ENCODE results near the gene DGKI.
A peak's percentile ranks its signal among the peaks of the same experiment; 100 is the strongest.

- TF ChIP-seq, protein P1, sequence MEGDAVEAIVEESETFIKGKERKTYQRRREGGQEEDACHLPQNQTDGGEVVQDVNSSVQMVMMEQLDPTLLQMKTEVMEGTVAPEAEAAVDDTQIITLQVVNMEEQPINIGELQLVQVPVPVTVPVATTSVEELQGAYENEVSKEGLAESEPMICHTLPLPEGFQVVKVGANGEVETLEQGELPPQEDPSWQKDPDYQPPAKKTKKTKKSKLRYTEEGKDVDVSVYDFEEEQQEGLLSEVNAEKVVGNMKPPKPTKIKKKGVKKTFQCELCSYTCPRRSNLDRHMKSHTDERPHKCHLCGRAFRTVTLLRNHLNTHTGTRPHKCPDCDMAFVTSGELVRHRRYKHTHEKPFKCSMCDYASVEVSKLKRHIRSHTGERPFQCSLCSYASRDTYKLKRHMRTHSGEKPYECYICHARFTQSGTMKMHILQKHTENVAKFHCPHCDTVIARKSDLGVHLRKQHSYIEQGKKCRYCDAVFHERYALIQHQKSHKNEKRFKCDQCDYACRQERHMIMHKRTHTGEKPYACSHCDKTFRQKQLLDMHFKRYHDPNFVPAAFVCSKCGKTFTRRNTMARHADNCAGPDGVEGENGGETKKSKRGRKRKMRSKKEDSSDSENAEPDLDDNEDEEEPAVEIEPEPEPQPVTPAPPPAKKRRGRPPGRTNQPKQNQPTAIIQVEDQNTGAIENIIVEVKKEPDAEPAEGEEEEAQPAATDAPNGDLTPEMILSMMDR (conservative IDR thresholded peaks at IDR 0.05; ENCODE audit: low read depth in 2 of 2): 0 out of 4 replicates have a peak, but pooled peaks of 1 of the 2 experiments have one; percentile 11
- TF ChIP-seq NANOG (IDR thresholded peaks at IDR 0.05; ENCODE audit: borderline replicate concordance) (no peak), EZH2phosphoT487 (IDR thresholded peaks at IDR 0.05; ENCODE audit: unreplicated experiment) (no peak), EZH2 (IDR thresholded peaks at IDR 0.05; ENCODE audit: low read depth, unreplicated experiment) (no peak), CREB1 (CRISPR knock-in tag; IDR thresholded peaks at IDR 0.05; ENCODE audit: low read depth) (no peak), POLR2AphosphoS5 (IDR thresholded peaks at IDR 0.05; ENCODE audit: low read depth) (no peak), JUNB (IDR thresholded peaks at IDR 0.05; ENCODE audit: unreplicated experiment) (no peak), ZNF114 (CRISPR knock-in tag; IDR thresholded peaks at IDR 0.05) (no peak)
- TF ChIP-seq, protein P2, sequence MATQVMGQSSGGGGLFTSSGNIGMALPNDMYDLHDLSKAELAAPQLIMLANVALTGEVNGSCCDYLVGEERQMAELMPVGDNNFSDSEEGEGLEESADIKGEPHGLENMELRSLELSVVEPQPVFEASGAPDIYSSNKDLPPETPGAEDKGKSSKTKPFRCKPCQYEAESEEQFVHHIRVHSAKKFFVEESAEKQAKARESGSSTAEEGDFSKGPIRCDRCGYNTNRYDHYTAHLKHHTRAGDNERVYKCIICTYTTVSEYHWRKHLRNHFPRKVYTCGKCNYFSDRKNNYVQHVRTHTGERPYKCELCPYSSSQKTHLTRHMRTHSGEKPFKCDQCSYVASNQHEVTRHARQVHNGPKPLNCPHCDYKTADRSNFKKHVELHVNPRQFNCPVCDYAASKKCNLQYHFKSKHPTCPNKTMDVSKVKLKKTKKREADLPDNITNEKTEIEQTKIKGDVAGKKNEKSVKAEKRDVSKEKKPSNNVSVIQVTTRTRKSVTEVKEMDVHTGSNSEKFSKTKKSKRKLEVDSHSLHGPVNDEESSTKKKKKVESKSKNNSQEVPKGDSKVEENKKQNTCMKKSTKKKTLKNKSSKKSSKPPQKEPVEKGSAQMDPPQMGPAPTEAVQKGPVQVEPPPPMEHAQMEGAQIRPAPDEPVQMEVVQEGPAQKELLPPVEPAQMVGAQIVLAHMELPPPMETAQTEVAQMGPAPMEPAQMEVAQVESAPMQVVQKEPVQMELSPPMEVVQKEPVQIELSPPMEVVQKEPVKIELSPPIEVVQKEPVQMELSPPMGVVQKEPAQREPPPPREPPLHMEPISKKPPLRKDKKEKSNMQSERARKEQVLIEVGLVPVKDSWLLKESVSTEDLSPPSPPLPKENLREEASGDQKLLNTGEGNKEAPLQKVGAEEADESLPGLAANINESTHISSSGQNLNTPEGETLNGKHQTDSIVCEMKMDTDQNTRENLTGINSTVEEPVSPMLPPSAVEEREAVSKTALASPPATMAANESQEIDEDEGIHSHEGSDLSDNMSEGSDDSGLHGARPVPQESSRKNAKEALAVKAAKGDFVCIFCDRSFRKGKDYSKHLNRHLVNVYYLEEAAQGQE (IDR thresholded peaks at IDR 0.05; ENCODE audit: unreplicated experiment): no peak
- TF ChIP-seq, protein P3, sequence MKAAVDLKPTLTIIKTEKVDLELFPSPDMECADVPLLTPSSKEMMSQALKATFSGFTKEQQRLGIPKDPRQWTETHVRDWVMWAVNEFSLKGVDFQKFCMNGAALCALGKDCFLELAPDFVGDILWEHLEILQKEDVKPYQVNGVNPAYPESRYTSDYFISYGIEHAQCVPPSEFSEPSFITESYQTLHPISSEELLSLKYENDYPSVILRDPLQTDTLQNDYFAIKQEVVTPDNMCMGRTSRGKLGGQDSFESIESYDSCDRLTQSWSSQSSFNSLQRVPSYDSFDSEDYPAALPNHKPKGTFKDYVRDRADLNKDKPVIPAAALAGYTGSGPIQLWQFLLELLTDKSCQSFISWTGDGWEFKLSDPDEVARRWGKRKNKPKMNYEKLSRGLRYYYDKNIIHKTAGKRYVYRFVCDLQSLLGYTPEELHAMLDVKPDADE (IDR thresholded peaks at IDR 0.05): no peak
These were observed 282.1 kb downstream of the DGKI start for GRCh38 chr7:137564677-137565076.

Measured in GM23338 (cell line).